ENCODE data around the gene C15orf39. TPM values are rescaled to one million over a fixed set of nuclear protein-coding genes. Genes with fewer than 3 reads are reported as not detected.

Gene C15orf39
- total RNA-seq, 3 donors from 2014 or later = 7.7 to 17.4 (median 11.5) TPM

DNA sequence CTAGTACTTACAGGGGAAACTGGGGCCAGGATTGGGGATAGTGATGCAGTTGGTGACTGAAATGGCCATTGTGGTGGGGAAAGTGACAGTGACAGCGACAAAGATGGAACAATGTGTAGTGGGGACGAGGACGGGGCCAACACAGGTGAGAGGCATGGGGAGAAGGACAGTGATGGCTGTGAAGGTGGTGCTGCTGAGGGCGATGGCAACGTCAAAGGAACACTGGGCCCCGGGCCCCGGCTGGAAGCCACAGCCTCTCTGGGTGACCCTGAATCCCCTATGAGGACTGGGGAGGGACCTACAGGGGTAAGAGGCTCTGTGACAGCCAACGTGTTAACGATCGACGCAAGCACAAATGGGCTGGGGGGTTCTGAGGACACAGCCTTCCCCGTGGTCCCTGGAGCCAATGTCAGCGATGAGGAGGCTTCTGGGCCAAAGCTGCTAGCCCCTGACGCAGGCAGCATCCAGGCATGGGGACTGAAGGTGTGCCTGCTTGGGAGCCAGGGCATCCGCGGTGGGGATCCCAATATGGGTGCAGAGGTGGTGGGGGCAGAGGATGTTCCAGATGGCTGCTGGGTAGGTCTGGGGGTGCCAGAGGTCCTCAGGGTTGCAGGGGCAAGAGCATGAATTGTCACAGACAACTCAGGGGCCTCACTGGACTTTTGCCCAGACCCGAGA lies 31.3 kb downstream of the C15orf39 start:
- no peak for DNase-seq (ENCODE audit: low spot score in 2 of 2)
- Histone ChIP-seq H3K27me3 (peaks cover 0 to 19% of the 10 kb centered on the region in 2 donors), H3K36me3 (no peaks in the 10 kb centered on the region), H3K9me3 (no peaks in the 10 kb centered on the region), H3K4me1 (no peaks in the 10 kb centered on the region), H3K4me3 (no peak overlapping the region), H3K27ac (no peak overlapping the region)
- intact Hi-C loops (cut with DNase I; ENCODE audit: low total_unique reads) = no loop called here
- TF ChIP-seq POLR2AphosphoS5 (IDR thresholded peaks at IDR 0.05) (no peak), POLR2A (IDR thresholded peaks at IDR 0.05) (no peak)
- TF ChIP-seq, protein P1, sequence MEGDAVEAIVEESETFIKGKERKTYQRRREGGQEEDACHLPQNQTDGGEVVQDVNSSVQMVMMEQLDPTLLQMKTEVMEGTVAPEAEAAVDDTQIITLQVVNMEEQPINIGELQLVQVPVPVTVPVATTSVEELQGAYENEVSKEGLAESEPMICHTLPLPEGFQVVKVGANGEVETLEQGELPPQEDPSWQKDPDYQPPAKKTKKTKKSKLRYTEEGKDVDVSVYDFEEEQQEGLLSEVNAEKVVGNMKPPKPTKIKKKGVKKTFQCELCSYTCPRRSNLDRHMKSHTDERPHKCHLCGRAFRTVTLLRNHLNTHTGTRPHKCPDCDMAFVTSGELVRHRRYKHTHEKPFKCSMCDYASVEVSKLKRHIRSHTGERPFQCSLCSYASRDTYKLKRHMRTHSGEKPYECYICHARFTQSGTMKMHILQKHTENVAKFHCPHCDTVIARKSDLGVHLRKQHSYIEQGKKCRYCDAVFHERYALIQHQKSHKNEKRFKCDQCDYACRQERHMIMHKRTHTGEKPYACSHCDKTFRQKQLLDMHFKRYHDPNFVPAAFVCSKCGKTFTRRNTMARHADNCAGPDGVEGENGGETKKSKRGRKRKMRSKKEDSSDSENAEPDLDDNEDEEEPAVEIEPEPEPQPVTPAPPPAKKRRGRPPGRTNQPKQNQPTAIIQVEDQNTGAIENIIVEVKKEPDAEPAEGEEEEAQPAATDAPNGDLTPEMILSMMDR (IDR thresholded peaks at IDR 0.05) = no peak

DNA sequence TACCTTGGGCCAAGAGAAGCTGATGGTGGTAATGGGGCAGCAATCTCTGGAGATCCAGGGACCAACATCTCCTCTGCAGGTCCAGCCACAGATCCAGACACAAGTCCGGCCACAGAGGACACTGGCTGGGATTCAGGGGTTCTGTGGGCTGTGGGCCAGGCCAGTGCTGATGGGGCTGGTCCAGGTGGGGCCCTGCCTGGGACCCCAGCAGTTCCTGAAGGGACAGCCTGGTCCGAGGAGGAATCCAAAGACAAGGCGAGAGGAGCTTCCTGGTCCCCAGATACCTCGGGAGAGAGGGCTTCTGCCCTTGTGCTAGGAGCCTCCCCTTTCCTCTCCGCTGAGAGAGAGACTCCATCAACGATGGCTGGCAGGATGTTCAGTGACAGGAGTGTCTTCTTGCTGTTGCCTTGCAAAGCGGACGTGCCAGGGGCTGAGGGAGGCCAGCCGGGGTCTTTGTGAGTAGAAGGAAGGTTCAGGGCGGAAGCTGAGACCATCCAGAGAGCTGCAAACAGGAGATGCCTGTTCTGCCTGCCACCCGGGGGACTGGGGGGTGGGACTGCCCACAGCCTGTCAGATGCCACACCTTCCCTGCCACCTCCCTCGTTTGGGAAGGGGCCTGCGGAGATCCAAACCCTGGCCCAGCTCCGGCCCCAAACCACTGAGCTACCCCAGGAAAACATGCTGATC lies 32.0 kb downstream of the C15orf39 start:
- peak in 1 of 2 donors; percentile 43 for DNase-seq (ENCODE audit: low spot score in 2 of 2)
- no peaks in the 10 kb centered on the region for H3K36me3 ChIP-seq
- peaks cover 0 to 16% of the 10 kb centered on the region in 2 donors for H3K27me3 ChIP-seq
- H3K4me3 ChIP-seq = no peak overlapping the region
- intact Hi-C loops (cut with DNase I; ENCODE audit: low total_unique reads) = no loop called here
- no peak for TF ChIP-seq POLR2A (IDR thresholded peaks at IDR 0.05)
- TF ChIP-seq POLR2AphosphoS5 (IDR thresholded peaks at IDR 0.05) = no peak
- TF ChIP-seq, protein P1 (IDR thresholded peaks at IDR 0.05) = no peak
- H3K9me3 ChIP-seq = no peaks in the 10 kb centered on the region
- H3K4me1 ChIP-seq = no peaks in the 10 kb centered on the region
- H3K27ac ChIP-seq = no peak overlapping the region

DNA sequence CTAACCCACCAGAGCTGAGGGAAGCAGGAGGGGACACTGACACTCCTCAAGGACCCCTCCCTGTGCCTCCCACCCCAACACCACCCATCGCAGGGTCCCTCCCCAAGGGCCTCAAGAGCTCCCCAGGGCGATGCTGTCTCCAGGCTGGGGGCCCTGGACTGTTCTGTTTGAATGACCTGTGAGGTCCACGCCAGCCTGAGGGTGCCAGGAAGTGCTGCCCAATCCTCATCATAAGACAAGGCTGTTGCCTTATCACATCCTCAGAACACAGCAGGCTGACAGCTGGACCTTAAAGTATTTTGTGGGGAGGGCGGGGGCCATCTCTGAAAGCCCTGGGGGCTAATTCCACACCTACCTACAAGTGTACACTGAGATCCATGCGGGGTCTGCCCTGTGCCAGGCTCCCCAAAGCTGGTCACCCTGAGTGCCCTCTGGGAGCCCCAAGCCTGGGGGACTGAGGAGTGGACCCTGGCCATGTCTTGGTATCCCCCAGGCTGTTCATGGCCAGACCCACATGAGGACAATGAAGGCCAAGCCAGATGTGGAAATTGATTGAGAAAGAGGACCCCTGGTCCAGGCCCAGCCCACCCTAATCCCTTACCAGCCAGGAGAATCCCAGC lies 32.6 kb downstream of the C15orf39 start:
- no peaks in the 10 kb centered on the region for H3K9me3 ChIP-seq
- peaks cover 0 to 10% of the 10 kb centered on the region in 2 donors for H3K27me3 ChIP-seq
- peak in 1 of 2 donors; percentile 36 for DNase-seq (ENCODE audit: low spot score in 2 of 2)
- TF ChIP-seq, protein P1 (IDR thresholded peaks at IDR 0.05) = no peak
- no peak for TF ChIP-seq POLR2AphosphoS5 (IDR thresholded peaks at IDR 0.05)
- TF ChIP-seq POLR2A (IDR thresholded peaks at IDR 0.05) = no peak
- no peaks in the 10 kb centered on the region for H3K36me3 ChIP-seq
- H3K4me1 ChIP-seq = no peaks in the 10 kb centered on the region
- H3K4me3 ChIP-seq = no peak overlapping the region
- intact Hi-C loops (cut with DNase I; ENCODE audit: low total_unique reads) = no loop called here
- no peak overlapping the region for H3K27ac ChIP-seq

DNA sequence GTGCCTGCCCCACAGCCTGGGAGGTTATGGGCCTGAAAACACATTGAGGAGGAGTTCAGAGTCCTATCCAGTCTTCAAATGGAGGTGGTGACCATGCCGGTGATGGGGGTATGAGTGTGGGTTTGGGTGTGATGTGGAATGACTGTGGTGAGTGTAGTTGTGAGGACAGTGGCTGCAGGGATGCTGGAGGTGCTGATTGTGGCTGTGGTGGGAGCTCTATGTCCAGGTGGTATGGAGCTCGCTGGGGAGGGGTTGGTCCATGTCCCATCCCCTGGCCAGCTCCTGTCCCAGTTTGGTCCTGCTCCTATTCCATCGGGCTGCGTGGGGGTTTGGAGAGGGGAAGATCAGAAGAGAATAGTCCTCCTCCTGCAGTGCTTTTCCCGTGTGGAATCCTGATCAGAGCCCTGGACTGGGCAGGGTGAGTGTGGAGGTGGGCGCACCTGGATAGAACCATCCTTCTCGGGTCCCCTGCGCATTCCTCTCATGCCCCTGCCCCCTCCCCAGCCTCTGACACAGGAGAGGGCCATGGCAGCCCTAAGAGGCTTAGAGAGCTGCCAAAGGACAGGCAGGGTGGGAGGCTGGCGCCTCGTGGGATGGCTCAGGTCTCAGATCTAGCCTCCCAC lies 33.5 kb downstream of the C15orf39 start:
- H3K4me3 ChIP-seq = no peak overlapping the region
- peak in 1 of 2 donors; percentile 15 for DNase-seq (ENCODE audit: low spot score in 2 of 2)
- H3K9me3 ChIP-seq = no peaks in the 10 kb centered on the region
- H3K27me3 ChIP-seq = peaks cover 0 to 10% of the 10 kb centered on the region in 2 donors
- intact Hi-C loops (cut with DNase I; ENCODE audit: low total_unique reads) = no loop called here
- no peak overlapping the region for H3K27ac ChIP-seq
- H3K4me1 ChIP-seq = no peaks in the 10 kb centered on the region
- TF ChIP-seq POLR2A (IDR thresholded peaks at IDR 0.05) = no peak
- no peak for TF ChIP-seq POLR2AphosphoS5 (IDR thresholded peaks at IDR 0.05)
- TF ChIP-seq, protein P1 (IDR thresholded peaks at IDR 0.05) = no peak
- H3K36me3 ChIP-seq = no peaks in the 10 kb centered on the region

Data from breast epithelium (tissue), 4 donors.